ENCODE measurements around the gene DNAJB14.
A peak's percentile ranks its signal among the peaks of the same experiment; 100 is the strongest.

DNA sequence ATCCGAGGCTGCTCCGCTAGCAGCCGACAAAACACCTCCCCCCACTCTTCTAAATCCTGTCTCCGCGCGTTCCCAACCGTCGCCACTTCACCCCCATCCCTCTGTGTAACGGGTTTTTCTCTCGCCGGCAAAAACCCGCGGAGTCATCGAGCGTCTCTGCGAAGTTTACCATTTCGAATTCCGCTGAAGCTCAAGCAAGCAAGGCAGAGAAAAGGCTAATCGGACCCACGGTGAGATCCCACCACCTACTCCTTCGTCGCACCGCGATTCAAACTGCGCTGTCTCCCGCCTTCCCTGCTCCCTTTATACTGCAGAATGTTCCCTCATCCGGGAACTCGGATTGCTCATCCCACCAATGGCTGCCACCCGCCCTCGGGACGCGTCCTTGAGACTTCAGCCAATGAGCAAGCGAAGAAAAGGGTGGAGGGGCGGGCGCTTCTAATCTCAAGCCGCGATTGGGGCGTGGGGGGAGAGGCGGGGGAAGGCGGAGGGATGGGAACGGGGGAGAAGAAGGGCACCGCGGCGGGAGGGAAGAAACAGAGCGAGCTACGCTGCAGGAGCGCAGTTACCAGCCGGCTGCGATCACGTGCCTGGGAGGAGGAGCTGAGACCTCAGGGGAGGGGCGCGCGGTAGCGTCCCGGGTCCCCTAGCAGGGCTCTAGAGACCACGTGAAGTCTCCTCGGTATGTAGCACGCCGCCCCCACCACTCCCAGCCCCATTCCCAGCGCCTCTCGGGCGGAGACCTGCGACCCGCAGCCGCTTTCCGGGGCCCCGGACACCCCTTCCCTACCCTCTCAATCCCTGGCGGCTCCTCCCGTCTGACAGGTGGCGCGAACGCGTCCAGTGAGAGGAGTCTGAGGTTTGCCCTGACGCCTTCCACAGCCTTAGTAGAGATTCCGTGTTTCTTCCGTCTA lies 3.8 kb upstream of the DNAJB14 start, which contains the start of gene H2AZ1:
- no peak for TF ChIP-seq CTCF (IDR thresholded peaks at IDR 0.05)
- TF ChIP-seq ZBTB33 (IDR thresholded peaks at IDR 0.05; ENCODE audit: borderline replicate concordance, low read depth), result no peak
- peak; percentile 99 for TF ChIP-seq POLR2AphosphoS5 (IDR thresholded peaks at IDR 0.05; ENCODE audit: low read depth, low read length)
- TF ChIP-seq MAX (IDR thresholded peaks at IDR 0.05; ENCODE audit: low read depth), result peak; percentile 47
- peak; percentile 77 for TF ChIP-seq USF2 (IDR thresholded peaks at IDR 0.05; ENCODE audit: borderline replicate concordance, low read depth, low read length)
- no peak for TF ChIP-seq FOXM1 (IDR thresholded peaks at IDR 0.05; ENCODE audit: low read depth)
- 0 out of 4 replicates have a peak, but pooled peaks of 1 of the 2 experiments have one; percentile 5 for TF ChIP-seq EP300 (IDR thresholded peaks at IDR 0.05; ENCODE audit: borderline replicate concordance in 1 of 2, low read depth in 1 of 2, low read length in 1 of 2)
- peak; percentile 96 for TF ChIP-seq TAF1 (IDR thresholded peaks at IDR 0.05; ENCODE audit: borderline replicate concordance, low read depth, low read length)
- peak; percentile 94 for TF ChIP-seq USF1 (IDR thresholded peaks at IDR 0.05; ENCODE audit: borderline replicate concordance, low read depth)
- TF ChIP-seq SIN3A (IDR thresholded peaks at IDR 0.05; ENCODE audit: borderline replicate concordance, low read depth, low read length), result peak; percentile 79; the same call in 1 of the 2 replicates
- TF ChIP-seq RCOR1 (IDR thresholded peaks at IDR 0.05; ENCODE audit: low read length), result no peak
- TF ChIP-seq YY1 (IDR thresholded peaks at IDR 0.05; ENCODE audit: low read depth), result peak; percentile 76
- no peak for TF ChIP-seq TEAD4 (IDR thresholded peaks at IDR 0.05; ENCODE audit: borderline replicate concordance, insufficient read depth)
- TF ChIP-seq FOSL2 (IDR thresholded peaks at IDR 0.05; ENCODE audit: borderline replicate concordance, low read depth), result 0 out of 2 replicates have a peak, but pooled peaks have one; percentile 8

Measured in SK-N-SH (cell line).